ENCODE data around the gene GRB10. TPM values are rescaled to one million over a fixed set of nuclear protein-coding genes. Genes with fewer than 3 reads are reported as not detected.

GRB10 gene
- total and polyA plus RNA-seq, 2 experiments from 2014 or later = 35.0 to 154 TPM

GRCh38 chr7:50618281-50618680 is 164.4 kb downstream of the GRB10 start (continued):
- TF ChIP-seq ZNF114 (CRISPR knock-in tag; IDR thresholded peaks at IDR 0.05) = no peak

- no peak for ATAC-seq
- DNase-seq (ENCODE audit: low spot score) = no peak
- TF ChIP-seq CREB1 (CRISPR knock-in tag; IDR thresholded peaks at IDR 0.05; ENCODE audit: low read depth) (no peak), JUNB (IDR thresholded peaks at IDR 0.05; ENCODE audit: unreplicated experiment) (no peak)
- Mint-ChIP-seq H3K4me3 (no peak overlapping the region), H3K27ac (no peak overlapping the region), H3K4me1 (peaks cover 1% of the 10 kb centered on the region; the same call in 1 of the 3 replicates), H3K36me3 (ENCODE audit: low read depth) (peaks cover 60% of the 10 kb centered on the region), H3K27me3 (ENCODE audit: insufficient read depth, low read depth, poor library complexity) (peaks cover 2% of the 10 kb centered on the region), H3K9me3 (no peaks in the 10 kb centered on the region; the same call in 2 of the 3 replicates)
- Histone ChIP-seq H3K79me2 (replicated peaks; ENCODE audit: insufficient read depth) (no peaks in the 10 kb centered on the region; the same call in 1 of the 2 replicates), H3K27ac (ENCODE audit: low read depth) (no peak overlapping the region), H3K36me3 (ENCODE audit: insufficient read depth) (peaks cover 18% of the 10 kb centered on the region), H3K4me3 (no peak overlapping the region), H4K20me1 (replicated peaks; ENCODE audit: insufficient read depth) (peaks cover 2% of the 10 kb centered on the region; the same call in 1 of the 2 replicates), H3K9me2 (ENCODE audit: insufficient read depth) (no peaks in the 10 kb centered on the region), H3K4me1 (ENCODE audit: insufficient read depth) (no peaks in the 10 kb centered on the region), H2AFZ (no peak overlapping the region), H3F3A (replicated peaks; ENCODE audit: low read depth) (no peaks in the 10 kb centered on the region), H3K4me2 (no peak overlapping the region), H3K27me3 (ENCODE audit: insufficient read depth) (no peaks in the 10 kb centered on the region)
Observed at GRCh38 chr7:50615519-50616080, 167.1 kb downstream of the GRB10 start.

GRCh38 chr7:50614721-50615518 is 167.8 kb downstream of the GRB10 start:
- no peak overlapping the region for H3K27ac Mint-ChIP-seq
- H3K27ac ChIP-seq (ENCODE audit: low read depth) = no peak overlapping the region
- peaks cover 2% of the 10 kb centered on the region for H3K27me3 Mint-ChIP-seq (ENCODE audit: insufficient read depth, low read depth, poor library complexity)
- no peak for TF ChIP-seq POLR2AphosphoS5 (IDR thresholded peaks at IDR 0.05; ENCODE audit: low read depth)
- peak in 1 of 2 experiments; percentile 40; a peak in 2 of 4 replicates for TF ChIP-seq CTCF (conservative IDR thresholded peaks at IDR 0.05; ENCODE audit: low read depth in 2 of 2)
- peaks cover 60% of the 10 kb centered on the region for H3K36me3 Mint-ChIP-seq (ENCODE audit: low read depth)
- peaks cover 4% of the 10 kb centered on the region; the same call in 1 of the 2 replicates for H4K20me1 ChIP-seq (replicated peaks; ENCODE audit: insufficient read depth)
- no peak overlapping the region for H2AFZ ChIP-seq
- H3K4me1 Mint-ChIP-seq = no peaks in the 10 kb centered on the region
- ATAC-seq (no peak), DNase-seq (ENCODE audit: low spot score) (no peak)
- H3K4me3 Mint-ChIP-seq = no peak overlapping the region
- H3F3A ChIP-seq (replicated peaks; ENCODE audit: low read depth) = no peaks in the 10 kb centered on the region
- H3K4me3 ChIP-seq = no peak overlapping the region
- H3K79me2 ChIP-seq (replicated peaks; ENCODE audit: insufficient read depth) = no peaks in the 10 kb centered on the region; the same call in 1 of the 2 replicates
- H3K36me3 ChIP-seq (ENCODE audit: insufficient read depth) = peaks cover 22% of the 10 kb centered on the region
- no peaks in the 10 kb centered on the region for H3K9me2 ChIP-seq (ENCODE audit: insufficient read depth)
- no peaks in the 10 kb centered on the region for H3K9me3 Mint-ChIP-seq
- H3K27me3 ChIP-seq (ENCODE audit: insufficient read depth) = no peaks in the 10 kb centered on the region
- H3K4me1 ChIP-seq (ENCODE audit: insufficient read depth) = no peaks in the 10 kb centered on the region
- H3K4me2 ChIP-seq = no peak overlapping the region

Data from GM23338 (cell line).